ENCODE measurements around the gene GRM8.

Gene GRM8

DNA sequence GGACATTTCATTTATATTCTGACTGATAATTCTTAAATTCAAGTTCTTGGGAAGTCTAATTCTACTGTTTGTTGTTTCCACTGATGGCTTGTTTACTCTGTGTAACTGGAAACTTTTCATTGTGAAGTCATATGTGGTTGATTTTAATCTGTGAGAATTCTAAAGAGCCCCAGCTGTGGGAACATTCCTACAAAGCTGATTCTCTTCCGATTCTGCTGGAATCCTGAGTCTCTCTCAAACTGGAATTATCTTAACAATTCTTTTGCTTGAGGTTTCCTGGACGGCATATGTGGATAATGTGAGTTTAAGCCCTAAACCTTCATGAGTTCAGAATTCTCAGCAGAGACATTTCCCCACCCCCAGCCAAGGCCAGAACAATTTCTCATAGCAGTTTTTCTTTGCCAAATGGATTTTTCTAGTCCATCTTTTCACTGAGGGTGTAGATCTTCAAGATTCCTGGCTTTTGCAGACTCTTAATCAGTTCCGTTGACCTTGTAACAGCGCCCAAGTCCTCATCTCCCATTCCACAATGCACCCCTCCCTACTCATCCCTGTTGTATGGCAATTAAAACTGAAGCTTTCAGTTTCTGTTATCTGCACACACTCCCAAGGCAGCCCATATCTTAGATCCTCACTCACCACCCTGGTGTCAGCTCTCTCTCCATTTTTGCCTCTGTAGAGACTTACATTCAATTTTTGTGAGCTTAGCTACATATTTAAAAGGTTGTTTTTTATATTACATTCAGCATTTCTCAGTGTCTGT lies 37.6 kb downstream of the GRM8 start:
- Histone ChIP-seq H2BK15ac (ENCODE audit: low read depth, poor library complexity, severe bottlenecking) (no peak overlapping the region), H3K4me1 (ENCODE audit: control insufficient read depth, insufficient read depth, low read depth, low read length) (no peaks in the 10 kb centered on the region), H2AFZ (ENCODE audit: low read depth, low read length) (no peak overlapping the region), H4K91ac (ENCODE audit: low read length) (no peak overlapping the region), H3K9me3 (ENCODE audit: control insufficient read depth, low read length) (no peaks in the 10 kb centered on the region), H3K4me2 (ENCODE audit: low read length, poor library complexity, severe bottlenecking) (no peak overlapping the region), H4K8ac (ENCODE audit: low read length) (no peak overlapping the region), H3K9ac (ENCODE audit: low read length) (no peak overlapping the region), H2BK12ac (ENCODE audit: low read length in 2 of 2) (no peak overlapping the region), H3K4ac (ENCODE audit: low read depth in 1 of 2, low read length in 2 of 2) (no peak overlapping the region), H3K4me3 (ENCODE audit: insufficient read depth in 1 of 2, low read depth in 1 of 2, low read length in 2 of 2) (no peak overlapping the region), H3K27ac (ENCODE audit: low read length, poor library complexity, severe bottlenecking) (no peak overlapping the region), H3K36me3 (ENCODE audit: control insufficient read depth in 1 of 2, insufficient read depth in 2 of 2, low read depth in 1 of 2, low read length in 2 of 2) (no peaks in the 10 kb centered on the region), H2BK5ac (ENCODE audit: low read depth, low read length, poor library complexity, severe bottlenecking) (no peak overlapping the region), H3K14ac (ENCODE audit: low read length in 2 of 2) (no peak overlapping the region), H2BK120ac (ENCODE audit: low read depth, low read length) (no peak overlapping the region), H3K18ac (ENCODE audit: low read depth in 1 of 2, low read length in 2 of 2) (no peak overlapping the region), H3K23ac (ENCODE audit: low read length in 2 of 2) (no peak overlapping the region), H2AK5ac (ENCODE audit: low read length, severe bottlenecking) (no peak overlapping the region), H3K27me3 (ENCODE audit: control insufficient read depth in 1 of 2, insufficient read depth in 1 of 2, low read length in 2 of 2) (no peaks in the 10 kb centered on the region), H3K79me1 (replicated peaks; ENCODE audit: low read length, poor library complexity, severe bottlenecking) (no peaks in the 10 kb centered on the region)
- 85% methylated on average over 4 of the region's 4 CpGs for WGBS
- no peak for DNase-seq

DNA sequence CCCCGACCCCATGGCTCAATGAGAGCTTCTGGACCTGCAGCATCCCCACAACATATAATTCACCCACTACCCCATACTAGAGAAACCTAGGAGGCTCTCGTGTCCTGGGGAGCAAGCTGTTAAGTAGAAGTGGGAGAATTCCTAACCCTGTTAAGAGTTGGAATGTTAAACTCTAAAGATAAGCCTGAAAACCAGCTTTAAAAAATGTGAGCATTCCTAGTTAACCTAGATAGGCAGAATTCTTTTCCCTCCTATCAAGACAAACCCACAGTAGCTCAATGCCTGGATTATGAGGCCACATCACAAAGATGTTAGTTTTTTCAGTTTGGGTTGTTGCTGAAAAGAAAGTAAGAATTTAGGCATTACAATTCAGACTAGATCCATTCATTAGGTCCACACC lies 42.9 kb downstream of the GRM8 start:
- Histone ChIP-seq H2BK12ac (ENCODE audit: low read length in 2 of 2) (no peak overlapping the region), H2AK5ac (ENCODE audit: low read length, severe bottlenecking) (no peak overlapping the region), H3K4me2 (ENCODE audit: low read length, poor library complexity, severe bottlenecking) (no peak overlapping the region), H3K27me3 (ENCODE audit: control insufficient read depth in 1 of 2, insufficient read depth in 1 of 2, low read length in 2 of 2) (no peaks in the 10 kb centered on the region), H4K8ac (ENCODE audit: low read length) (no peak overlapping the region), H3K4me1 (ENCODE audit: control insufficient read depth, insufficient read depth, low read depth, low read length) (no peaks in the 10 kb centered on the region), H2AFZ (ENCODE audit: low read depth, low read length) (no peak overlapping the region), H3K18ac (ENCODE audit: low read depth in 1 of 2, low read length in 2 of 2) (no peak overlapping the region), H3K79me1 (replicated peaks; ENCODE audit: low read length, poor library complexity, severe bottlenecking) (no peaks in the 10 kb centered on the region), H3K9ac (ENCODE audit: low read length) (no peak overlapping the region), H3K14ac (ENCODE audit: low read length in 2 of 2) (no peak overlapping the region), H2BK120ac (ENCODE audit: low read depth, low read length) (no peak overlapping the region), H3K36me3 (ENCODE audit: control insufficient read depth in 1 of 2, insufficient read depth in 2 of 2, low read depth in 1 of 2, low read length in 2 of 2) (no peaks in the 10 kb centered on the region), H3K4ac (ENCODE audit: low read depth in 1 of 2, low read length in 2 of 2) (no peak overlapping the region), H2BK15ac (ENCODE audit: low read depth, poor library complexity, severe bottlenecking) (no peak overlapping the region), H3K4me3 (ENCODE audit: insufficient read depth in 1 of 2, low read depth in 1 of 2, low read length in 2 of 2) (no peak overlapping the region), H3K9me3 (ENCODE audit: control insufficient read depth, low read length) (no peaks in the 10 kb centered on the region), H3K23ac (ENCODE audit: low read length in 2 of 2) (no peak overlapping the region), H2BK5ac (ENCODE audit: low read depth, low read length, poor library complexity, severe bottlenecking) (no peak overlapping the region), H4K91ac (ENCODE audit: low read length) (no peak overlapping the region), H3K27ac (ENCODE audit: low read length, poor library complexity, severe bottlenecking) (no peak overlapping the region)
- WGBS: no CpG with 5 or more reads among the region's 2 CpGs
- no peak for DNase-seq

DNA sequence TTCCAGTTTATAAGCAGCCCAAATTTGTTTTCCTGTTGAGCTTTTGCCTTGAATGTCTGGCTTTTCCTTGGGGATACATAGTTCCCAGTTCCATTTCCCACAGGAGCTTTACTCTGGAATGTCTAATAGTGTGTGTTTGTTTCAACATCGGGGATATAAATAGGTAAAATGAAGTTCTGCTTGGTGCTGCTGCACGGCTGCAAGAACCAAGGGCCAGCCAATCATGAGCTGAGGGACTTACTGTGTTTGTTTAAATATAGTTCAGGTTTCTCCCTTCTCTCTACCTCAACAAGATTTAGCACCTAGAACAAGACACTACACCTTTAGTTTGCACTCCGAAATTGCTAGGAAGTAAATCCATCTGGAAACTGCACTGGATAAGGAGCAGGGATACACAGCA lies 43.9 kb downstream of the GRM8 start:
- H3K9ac ChIP-seq (ENCODE audit: low read length): no peak overlapping the region
- H3K23ac ChIP-seq (ENCODE audit: low read length in 2 of 2): no peak overlapping the region
- 44% methylated on average over 2 of the region's 3 CpGs for WGBS
- H2BK12ac ChIP-seq (ENCODE audit: low read length in 2 of 2): no peak overlapping the region
- no peak overlapping the region for H3K18ac ChIP-seq (ENCODE audit: low read depth in 1 of 2, low read length in 2 of 2)
- no peaks in the 10 kb centered on the region for H3K27me3 ChIP-seq (ENCODE audit: control insufficient read depth in 1 of 2, insufficient read depth in 1 of 2, low read length in 2 of 2)
- no peak for DNase-seq
- no peaks in the 10 kb centered on the region for H3K36me3 ChIP-seq (ENCODE audit: control insufficient read depth in 1 of 2, insufficient read depth in 2 of 2, low read depth in 1 of 2, low read length in 2 of 2)
- no peak overlapping the region for H2AK5ac ChIP-seq (ENCODE audit: low read length, severe bottlenecking)
- no peak overlapping the region for H4K91ac ChIP-seq (ENCODE audit: low read length)
- H2AFZ ChIP-seq (ENCODE audit: low read depth, low read length): no peak overlapping the region
- no peaks in the 10 kb centered on the region for H3K79me1 ChIP-seq (replicated peaks; ENCODE audit: low read length, poor library complexity, severe bottlenecking)
- no peak overlapping the region for H2BK5ac ChIP-seq (ENCODE audit: low read depth, low read length, poor library complexity, severe bottlenecking)
- no peak overlapping the region for H2BK120ac ChIP-seq (ENCODE audit: low read depth, low read length)
- no peak overlapping the region for H3K4me2 ChIP-seq (ENCODE audit: low read length, poor library complexity, severe bottlenecking)
- no peak overlapping the region for H4K8ac ChIP-seq (ENCODE audit: low read length)
- H3K4ac ChIP-seq (ENCODE audit: low read depth in 1 of 2, low read length in 2 of 2): no peak overlapping the region
- H2BK15ac ChIP-seq (ENCODE audit: low read depth, poor library complexity, severe bottlenecking): no peak overlapping the region
- H3K9me3 ChIP-seq (ENCODE audit: control insufficient read depth, low read length): no peaks in the 10 kb centered on the region
- H3K4me1 ChIP-seq (ENCODE audit: control insufficient read depth, insufficient read depth, low read depth, low read length): no peaks in the 10 kb centered on the region
- H3K4me3 ChIP-seq (ENCODE audit: insufficient read depth in 1 of 2, low read depth in 1 of 2, low read length in 2 of 2): no peak overlapping the region
- no peak overlapping the region for H3K27ac ChIP-seq (ENCODE audit: low read length, poor library complexity, severe bottlenecking)
- H3K14ac ChIP-seq (ENCODE audit: low read length in 2 of 2): no peak overlapping the region

DNA sequence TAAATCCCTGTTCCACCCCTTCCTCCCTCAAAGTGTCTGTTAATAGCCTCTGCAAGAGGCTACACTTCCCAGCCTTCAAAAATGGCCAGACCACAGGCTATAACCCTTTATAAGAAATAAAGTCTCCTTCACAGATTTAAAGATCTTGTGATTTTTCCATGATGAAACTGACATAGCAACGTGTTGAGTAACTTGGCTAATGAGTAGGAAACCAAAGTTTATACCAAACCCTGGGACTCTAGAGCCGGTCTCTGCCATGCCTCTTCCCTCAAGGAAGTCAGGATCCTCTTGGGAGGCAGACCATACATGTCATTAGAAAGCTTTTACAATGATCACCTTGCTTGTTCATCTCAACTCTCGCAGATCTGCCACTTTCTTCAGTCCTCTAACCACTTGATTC lies 44.4 kb downstream of the GRM8 start:
- no peak overlapping the region for H3K14ac ChIP-seq (ENCODE audit: low read length in 2 of 2)
- H2AK5ac ChIP-seq (ENCODE audit: low read length, severe bottlenecking): no peak overlapping the region
- no peaks in the 10 kb centered on the region for H3K79me1 ChIP-seq (replicated peaks; ENCODE audit: low read length, poor library complexity, severe bottlenecking)
- no peak overlapping the region for H4K91ac ChIP-seq (ENCODE audit: low read length)
- no peaks in the 10 kb centered on the region for H3K27me3 ChIP-seq (ENCODE audit: control insufficient read depth in 1 of 2, insufficient read depth in 1 of 2, low read length in 2 of 2)
- H3K4me2 ChIP-seq (ENCODE audit: low read length, poor library complexity, severe bottlenecking): no peak overlapping the region
- no peak overlapping the region for H2BK5ac ChIP-seq (ENCODE audit: low read depth, low read length, poor library complexity, severe bottlenecking)
- H2BK15ac ChIP-seq (ENCODE audit: low read depth, poor library complexity, severe bottlenecking): no peak overlapping the region
- no peak overlapping the region for H3K23ac ChIP-seq (ENCODE audit: low read length in 2 of 2)
- DNase-seq: no peak
- H3K4me1 ChIP-seq (ENCODE audit: control insufficient read depth, insufficient read depth, low read depth, low read length): no peaks in the 10 kb centered on the region
- no peak overlapping the region for H4K8ac ChIP-seq (ENCODE audit: low read length)
- H3K4ac ChIP-seq (ENCODE audit: low read depth in 1 of 2, low read length in 2 of 2): no peak overlapping the region
- H3K27ac ChIP-seq (ENCODE audit: low read length, poor library complexity, severe bottlenecking): no peak overlapping the region
- no peak overlapping the region for H3K4me3 ChIP-seq (ENCODE audit: insufficient read depth in 1 of 2, low read depth in 1 of 2, low read length in 2 of 2)
- no peak overlapping the region for H2AFZ ChIP-seq (ENCODE audit: low read depth, low read length)
- H3K36me3 ChIP-seq (ENCODE audit: control insufficient read depth in 1 of 2, insufficient read depth in 2 of 2, low read depth in 1 of 2, low read length in 2 of 2): no peaks in the 10 kb centered on the region
- no peak overlapping the region for H2BK12ac ChIP-seq (ENCODE audit: low read length in 2 of 2)
- 41% methylated on average over 3 of the region's 3 CpGs for WGBS
- no peaks in the 10 kb centered on the region for H3K9me3 ChIP-seq (ENCODE audit: control insufficient read depth, low read length)
- H3K18ac ChIP-seq (ENCODE audit: low read depth in 1 of 2, low read length in 2 of 2): no peak overlapping the region
- H2BK120ac ChIP-seq (ENCODE audit: low read depth, low read length): no peak overlapping the region
- no peak overlapping the region for H3K9ac ChIP-seq (ENCODE audit: low read length)

Measured in mesenchymal stem cell (in vitro differentiated cells and primary cell).